HFF-Myc (cell line): Measurements from ENCODE around the gene SLC2A4.
A peak's percentile ranks its signal among the peaks of the same experiment; 100 is the strongest.

Source experiments
- DNase-seq: peaks from one replicate; pipeline ENCODE4 v3.0.0-alpha.2; 2011; ENCODE audit warnings: low read depth; ENCODE audit errors: extremely low read depth
- H3K4me3 ChIP-seq: replicated peaks from 2 replicates; pipeline ENCODE4 v1.5.1; 2011; ENCODE audit warnings: low read depth, mild to moderate bottlenecking, control low read depth, low read length
- TF ChIP-seq, protein P1 (sequence below): IDR thresholded peaks from 2 replicates; pipeline ENCODE4 v1.5.1; 2012; ENCODE audit warnings: mild to moderate bottlenecking, low read depth, low read length, control low read depth; ENCODE audit errors: missing control alignments

The SLC2A4 gene

DNA sequence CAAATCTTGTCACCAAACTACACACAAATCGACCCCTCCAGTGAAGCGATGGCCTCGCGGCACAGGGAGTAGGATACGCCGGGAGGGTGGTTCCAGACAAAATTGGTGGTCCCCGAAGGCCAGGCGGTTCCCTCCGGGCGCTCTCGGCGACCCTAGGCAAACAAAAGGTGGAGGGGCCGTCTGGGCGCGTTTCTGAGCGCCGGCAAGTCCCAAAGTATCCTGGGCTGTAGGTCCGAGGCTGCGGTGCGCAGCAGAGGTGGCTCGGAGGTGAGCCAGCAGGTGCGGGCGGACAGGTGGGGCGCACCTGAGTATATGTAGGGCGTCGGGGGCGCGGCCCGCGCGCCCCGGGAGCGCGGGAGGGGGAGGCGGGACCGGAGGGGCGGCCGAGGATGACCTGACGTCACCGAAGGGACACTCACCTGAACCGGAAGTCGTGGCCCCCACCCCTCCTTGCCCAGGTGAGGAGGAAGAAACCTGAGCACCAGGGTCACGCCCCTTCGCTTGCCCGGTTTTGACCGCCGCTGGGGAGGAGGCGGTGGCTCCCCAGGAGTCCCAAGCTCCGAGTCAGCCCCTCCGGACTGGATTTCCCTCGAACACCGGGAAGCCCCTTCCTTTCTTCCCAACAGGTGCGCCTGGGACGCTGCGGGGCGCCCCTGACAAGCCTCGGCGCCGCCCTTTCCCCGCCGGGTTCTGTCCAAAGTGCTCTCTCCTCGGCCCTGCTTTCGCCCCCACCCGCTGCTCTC, 19.2 kb upstream of the SLC2A4 start, which contains the start of gene CLDN7:
TSS of gene CLDN7 (minus strand) at position 287 of the 743 bp plus-strand sequence. CDS start 435 bp downstream, outside the sequence.
- peak within 1 kb of the TSS; percentile 31 for H3K4me3 ChIP-seq
- no peak for DNase-seq
- TF ChIP-seq, protein P1, sequence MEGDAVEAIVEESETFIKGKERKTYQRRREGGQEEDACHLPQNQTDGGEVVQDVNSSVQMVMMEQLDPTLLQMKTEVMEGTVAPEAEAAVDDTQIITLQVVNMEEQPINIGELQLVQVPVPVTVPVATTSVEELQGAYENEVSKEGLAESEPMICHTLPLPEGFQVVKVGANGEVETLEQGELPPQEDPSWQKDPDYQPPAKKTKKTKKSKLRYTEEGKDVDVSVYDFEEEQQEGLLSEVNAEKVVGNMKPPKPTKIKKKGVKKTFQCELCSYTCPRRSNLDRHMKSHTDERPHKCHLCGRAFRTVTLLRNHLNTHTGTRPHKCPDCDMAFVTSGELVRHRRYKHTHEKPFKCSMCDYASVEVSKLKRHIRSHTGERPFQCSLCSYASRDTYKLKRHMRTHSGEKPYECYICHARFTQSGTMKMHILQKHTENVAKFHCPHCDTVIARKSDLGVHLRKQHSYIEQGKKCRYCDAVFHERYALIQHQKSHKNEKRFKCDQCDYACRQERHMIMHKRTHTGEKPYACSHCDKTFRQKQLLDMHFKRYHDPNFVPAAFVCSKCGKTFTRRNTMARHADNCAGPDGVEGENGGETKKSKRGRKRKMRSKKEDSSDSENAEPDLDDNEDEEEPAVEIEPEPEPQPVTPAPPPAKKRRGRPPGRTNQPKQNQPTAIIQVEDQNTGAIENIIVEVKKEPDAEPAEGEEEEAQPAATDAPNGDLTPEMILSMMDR, result no peak

DNA sequence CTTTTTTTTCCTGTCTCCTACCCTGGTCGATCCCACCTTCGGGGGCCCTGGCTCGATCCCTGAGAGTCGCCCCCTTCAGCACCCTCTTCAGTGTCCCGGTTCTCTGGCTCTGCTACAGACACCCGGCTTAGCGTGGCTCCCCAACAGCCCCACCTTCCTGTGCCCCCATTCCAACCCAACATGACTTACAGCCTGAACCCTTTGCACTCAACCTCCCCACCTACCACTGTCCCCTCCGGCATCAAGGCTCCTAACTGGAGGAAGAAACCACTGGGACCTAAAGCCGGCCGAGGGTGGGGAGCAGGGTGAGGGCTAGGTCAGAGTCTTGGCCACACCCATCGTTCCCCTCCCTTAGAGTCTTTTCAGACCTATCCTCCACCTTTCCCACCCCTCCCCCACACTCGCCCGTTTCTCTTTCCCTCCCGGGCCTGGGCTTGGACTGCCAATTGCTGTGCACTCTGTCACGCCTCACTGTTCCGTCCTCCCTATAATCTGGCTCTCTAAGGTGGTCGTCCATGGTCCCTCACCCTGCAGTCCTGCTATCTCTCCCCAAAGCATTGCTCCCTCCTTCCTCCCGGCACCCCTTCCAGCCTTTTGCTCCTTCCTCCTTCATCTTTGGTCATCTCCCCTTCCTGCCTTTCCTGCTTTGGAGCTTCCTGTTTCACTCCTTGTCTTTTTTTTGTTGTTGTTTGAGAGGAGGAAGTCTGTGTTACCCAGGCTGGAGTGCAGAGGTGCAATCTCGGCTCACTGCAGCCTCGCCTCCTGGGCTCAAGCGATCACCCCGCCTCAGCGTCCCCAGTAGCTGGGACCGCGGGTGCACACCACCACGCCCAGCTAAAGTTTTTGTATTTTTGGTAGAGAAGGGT, 18.4 kb upstream of the SLC2A4 start:
- TF ChIP-seq, protein P1, result no peak
- DNase-seq, result no peak
- no peak overlapping the region for H3K4me3 ChIP-seq

DNA sequence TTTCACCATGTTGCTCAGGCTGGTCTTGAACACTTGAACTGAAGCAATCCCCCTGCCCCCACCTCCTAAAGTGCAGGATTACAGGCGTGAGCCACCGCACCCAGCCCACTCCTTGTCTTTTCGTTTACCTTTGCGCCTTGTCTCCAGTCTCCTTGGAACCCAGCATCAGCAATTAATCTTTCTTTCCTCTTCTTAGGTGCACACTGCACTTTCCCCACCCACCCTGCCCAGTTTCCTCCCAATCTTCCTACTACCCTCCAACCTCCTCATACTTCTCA, 17.8 kb upstream of the SLC2A4 start:
- TF ChIP-seq, protein P1, result no peak
- no peak overlapping the region for H3K4me3 ChIP-seq
- DNase-seq, result no peak

DNA sequence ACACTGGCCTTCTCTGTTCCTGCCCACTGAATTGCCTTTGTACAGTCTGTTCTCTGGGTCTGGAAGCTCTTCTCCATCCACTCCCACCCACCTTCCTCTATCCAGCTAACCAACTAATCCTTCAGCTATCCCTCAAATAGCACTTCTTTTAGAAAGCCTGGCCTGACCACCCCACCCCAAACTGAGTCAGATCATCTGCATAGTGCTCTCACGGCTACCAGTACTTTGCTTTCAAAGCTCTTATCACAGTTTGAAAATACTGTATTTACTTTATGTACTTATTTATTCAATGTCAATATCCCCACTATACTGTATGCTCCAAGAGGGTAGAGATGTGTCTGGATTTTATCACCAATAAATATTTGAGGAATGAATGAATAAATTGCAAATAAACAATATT, 14.7 kb upstream of the SLC2A4 start:
- TF ChIP-seq, protein P1, result no peak
- no peak for DNase-seq
- H3K4me3 ChIP-seq, result no peak overlapping the region

DNA sequence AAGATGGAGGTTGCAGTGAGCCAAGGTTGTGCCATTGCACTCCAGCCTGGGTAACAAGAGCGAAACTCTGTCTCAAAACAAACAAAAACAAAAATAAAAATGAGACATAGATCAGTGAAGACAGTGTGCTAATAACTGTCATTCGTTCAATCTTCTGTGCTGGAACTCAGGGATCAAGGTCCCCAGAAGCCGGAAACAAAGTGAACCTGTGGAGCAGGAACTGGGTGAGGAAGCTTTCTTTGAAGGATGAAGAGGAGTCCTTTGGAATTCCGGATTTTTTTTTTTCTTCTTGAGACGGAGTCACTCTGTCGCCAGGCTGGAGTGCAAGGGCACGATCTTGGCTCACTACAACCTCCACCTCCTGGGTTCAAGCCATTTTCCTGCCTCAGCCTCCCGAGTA, 2.1 kb upstream of the SLC2A4 start:
- TF ChIP-seq, protein P1, result no peak
- DNase-seq, result no peak

DNA sequence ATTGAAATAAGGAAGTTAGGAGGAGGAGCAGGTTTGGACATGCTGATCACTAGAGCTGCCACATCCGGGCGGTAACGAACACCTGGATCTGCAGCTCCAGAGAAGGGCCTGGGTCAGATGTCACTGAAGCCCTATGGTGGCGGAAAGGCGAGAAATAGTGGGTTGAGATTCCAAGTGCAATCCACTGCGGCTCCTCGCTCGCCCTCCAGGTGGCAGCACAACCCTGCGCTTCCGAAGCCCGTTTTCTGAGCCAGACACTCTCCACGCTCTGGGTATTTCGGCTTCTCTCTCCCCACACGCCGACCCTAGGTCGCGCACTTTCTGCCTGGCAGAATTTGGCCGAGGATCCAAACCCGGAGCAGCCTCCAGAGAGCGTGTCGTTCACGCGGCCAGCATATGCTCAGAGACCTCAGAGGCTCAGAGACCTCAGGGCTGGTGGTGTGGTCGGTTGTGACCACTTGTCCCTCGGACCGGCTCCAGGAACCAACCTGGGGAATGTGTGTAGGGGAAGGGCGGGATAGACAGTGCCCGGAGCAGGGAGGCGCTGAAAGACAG, 922 bp upstream of the SLC2A4 start:
- H3K4me3 ChIP-seq, result peak overlapping the region; percentile 51
- TF ChIP-seq, protein P1, result peak; percentile 95
- DNase-seq, result peak; percentile 76

More for the DNA sequence above, 2.1 kb upstream of the SLC2A4 start:
- H3K4me3 ChIP-seq, result no peak overlapping the region
